ENCODE results near the gene GAB2. TPM values are rescaled to one million over a fixed set of nuclear protein-coding genes. Genes with fewer than 3 reads are reported as not detected.
A peak's percentile ranks its signal among the peaks of the same experiment; 100 is the strongest.

The GAB2 gene, protein sequence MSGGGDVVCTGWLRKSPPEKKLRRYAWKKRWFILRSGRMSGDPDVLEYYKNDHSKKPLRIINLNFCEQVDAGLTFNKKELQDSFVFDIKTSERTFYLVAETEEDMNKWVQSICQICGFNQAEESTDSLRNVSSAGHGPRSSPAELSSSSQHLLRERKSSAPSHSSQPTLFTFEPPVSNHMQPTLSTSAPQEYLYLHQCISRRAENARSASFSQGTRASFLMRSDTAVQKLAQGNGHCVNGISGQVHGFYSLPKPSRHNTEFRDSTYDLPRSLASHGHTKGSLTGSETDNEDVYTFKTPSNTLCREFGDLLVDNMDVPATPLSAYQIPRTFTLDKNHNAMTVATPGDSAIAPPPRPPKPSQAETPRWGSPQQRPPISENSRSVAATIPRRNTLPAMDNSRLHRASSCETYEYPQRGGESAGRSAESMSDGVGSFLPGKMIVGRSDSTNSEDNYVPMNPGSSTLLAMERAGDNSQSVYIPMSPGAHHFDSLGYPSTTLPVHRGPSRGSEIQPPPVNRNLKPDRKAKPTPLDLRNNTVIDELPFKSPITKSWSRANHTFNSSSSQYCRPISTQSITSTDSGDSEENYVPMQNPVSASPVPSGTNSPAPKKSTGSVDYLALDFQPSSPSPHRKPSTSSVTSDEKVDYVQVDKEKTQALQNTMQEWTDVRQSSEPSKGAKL
- total RNA-seq (2012; rRNA removed), result 5.6 and 5.9 TPM in 2 replicates
- 3.2 and 3.3 TPM in 2 replicates for polyA plus RNA-seq (2012; rRNA removed)
- polyA plus RNA-seq (2012; cell fraction: cytosol; rRNA removed), result 2.8 and 3.4 TPM in 2 replicates
- 4.3 and 7.5 TPM in 2 replicates for polyA plus RNA-seq (2012; cell fraction: nucleus; rRNA removed; ENCODE audit: low replicate concordance)
- percentile 77 among the genes with signal in this experiment for Bru-seq, nascent RNA
- BruChase-seq, experiment 1, labeled RNA remaining after a 6-hour chase, result percentile 73 among the genes with signal in this experiment
- BruChase-seq, experiment 2, labeled RNA remaining after a 2-hour chase, result percentile 73 among the genes with signal in this experiment
- long read RNA-seq, partial matches to known transcripts, result 0 of 4 reads
- long read RNA-seq, other reads (novel, unspliced or antisense), result 4 of 4 reads

DNA sequence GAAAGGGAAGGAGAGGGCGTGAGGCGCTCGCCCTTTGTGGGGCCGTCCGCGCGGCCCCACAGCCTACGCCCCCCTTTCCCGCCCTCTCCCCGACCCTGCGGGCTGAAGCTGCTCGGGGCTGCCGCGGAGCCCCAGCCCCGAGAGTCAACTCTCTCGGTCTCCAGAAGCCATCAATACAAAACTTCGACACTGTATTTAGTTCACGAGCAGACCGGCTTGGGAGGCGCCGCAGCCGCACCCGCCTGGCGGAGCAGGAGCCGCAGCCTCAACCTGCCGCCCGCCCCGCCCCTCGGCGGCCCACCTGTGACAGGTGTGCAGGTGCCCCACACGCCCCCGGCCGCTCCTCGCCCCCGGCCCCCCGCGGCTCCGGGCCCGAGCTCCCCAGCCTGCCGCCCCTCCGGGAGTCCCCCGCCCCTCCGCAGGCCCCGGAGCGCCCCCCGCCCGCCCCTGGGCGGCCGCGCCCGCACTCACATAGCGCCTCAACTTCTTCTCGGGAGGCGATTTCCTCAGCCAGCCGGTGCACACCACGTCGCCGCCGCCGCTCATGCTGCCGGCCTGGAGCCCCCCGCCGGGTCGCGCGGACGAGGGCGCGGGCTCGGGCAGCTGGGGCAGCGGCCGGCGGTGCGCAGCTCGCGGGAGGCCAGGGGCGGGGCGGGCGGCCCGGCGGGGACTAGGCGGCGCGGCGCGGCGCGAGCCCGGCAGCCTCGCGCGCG lies at the start of gene GAB2:
GAB2 (minus strand) TSS at position 646 of the 713 bp plus-strand sequence; CDS start at position 546, 100 bp downstream.
- Histone ChIP-seq H4K8ac (ENCODE audit: low read depth in 2 of 2, low read length in 2 of 2) (peak within 1 kb of the TSS; percentile 80 to 83; a peak in 3 of 4 replicates), H3K4me2 (ENCODE audit: low read depth, low read length) (peak within 1 kb of the TSS; percentile 96), H3K23ac (ENCODE audit: low read depth, low read length) (peak within 1 kb of the TSS; percentile 86), H3K27ac (ENCODE audit: insufficient read depth, low read length) (peak within 1 kb of the TSS; percentile 84), H2BK120ac (ENCODE audit: low read depth, low read length) (peak within 1 kb of the TSS; percentile 61), H3K4me1 (ENCODE audit: control insufficient read depth, insufficient read depth, low read length) (peaks cover 19% of the 10 kb centered on the region), H2AFZ (replicated peaks; ENCODE audit: low read length, poor library complexity) (peak within 1 kb of the TSS; percentile 91), H4K91ac (ENCODE audit: insufficient read depth, low read depth, low read length) (peak within 1 kb of the TSS; percentile 77), H3K18ac (ENCODE audit: low read depth, low read length) (peak within 1 kb of the TSS; percentile 85), H3K4me3 (ENCODE audit: insufficient read depth, low read depth, low read length) (peak within 1 kb of the TSS; percentile 96), H3K36me3 (ENCODE audit: control insufficient read depth, insufficient read depth, low read length) (no peaks in the 10 kb centered on the region), H3K27me3 (ENCODE audit: control insufficient read depth, insufficient read depth, low read length) (no peaks in the 10 kb centered on the region), H3K14ac (replicated peaks; ENCODE audit: low read depth, low read length) (peak within 1 kb of the TSS; percentile 76), H2BK5ac (ENCODE audit: low read depth, low read length, poor library complexity, severe bottlenecking) (peak within 1 kb of the TSS; percentile 64), H2BK15ac (ENCODE audit: low read depth, low read length) (peak within 1 kb of the TSS; percentile 71; the same call in 2 of the 3 replicates), H4K20me1 (ENCODE audit: insufficient read depth, low read length) (peaks cover 5% of the 10 kb centered on the region), H2AK5ac (ENCODE audit: low read depth, low read length) (peak within 1 kb of the TSS; percentile 53), H2BK20ac (ENCODE audit: low read depth, low read length) (peak within 1 kb of the TSS; percentile 35; the same call in 1 of the 2 replicates), H4K5ac (ENCODE audit: low read depth, low read length) (peak within 1 kb of the TSS; percentile 79), H3K79me1 (ENCODE audit: low read depth in 1 of 2, low read length in 2 of 2) (peaks cover 6 to 33% of the 10 kb centered on the region in 2 experiments), H3K9me3 (ENCODE audit: control insufficient read depth, insufficient read depth, low read length) (no peaks in the 10 kb centered on the region), H2AK9ac (replicated peaks; ENCODE audit: low read depth, low read length, poor library complexity) (peak within 1 kb of the TSS; percentile 84), H3K4ac (ENCODE audit: low read depth, low read length) (peak within 1 kb of the TSS; percentile 85), H3K9ac (ENCODE audit: low read depth, low read length) (peak within 1 kb of the TSS; percentile 89), H3K56ac (ENCODE audit: extremely low read depth, insufficient read depth, low read length) (peak within 1 kb of the TSS; percentile 82), H3K9me1 (ENCODE audit: insufficient read depth, low read length) (peaks cover 11% of the 10 kb centered on the region)
- BruUV-seq (replicated peaks), result no TSS peak
- POLR2A ChIA-PET (ENCODE audit: unreplicated experiment), result no interaction called here
- intact Hi-C loops (cut with micrococcal nuclease), result loop anchor here (2.0 kb wide), 2 partner anchors 189 to 269 kb away; no protein-coding TSS in a partner anchor
- DNase-seq (no peak), ATAC-seq (ENCODE audit: low read depth) (peak; percentile 71; the same call in 1 of the 2 replicates)
- in situ Hi-C loops (cut with MboI; ENCODE audit: low sequenced_read_pairs), result loop anchor here (10.0 kb wide), 1 partner anchor 283 kb away; the partner anchor contains the start of gene ALG8
- 1% methylated on average over 34 of the region's 93 CpGs; no CpG with 5 or more reads in 1 of the 2 experiments for WGBS, 2 experiments (ENCODE audit: extremely low coverage in 2 of 2, insufficient read length in 1 of 2)
- dilution Hi-C loops (cut with HindIII; ENCODE audit: low sequenced_read_pairs, unreplicated experiment), result no loop called here
- no peak for TF ChIP-seq CHD1 (IDR thresholded peaks at IDR 0.05; ENCODE audit: low read depth, low read length)
- TF ChIP-seq RFX5 (IDR thresholded peaks at IDR 0.05; ENCODE audit: low read depth, low read length), result no peak
- no peak for TF ChIP-seq MAZ (IDR thresholded peaks at IDR 0.05; ENCODE audit: borderline replicate concordance, low read depth, low read length)
- TF ChIP-seq NFE2L2 (IDR thresholded peaks at IDR 0.05; ENCODE audit: low read depth, low read length), result no peak
- TF ChIP-seq CEBPB (IDR thresholded peaks at IDR 0.05; ENCODE audit: low read depth, low read length), result no peak
- TF ChIP-seq, protein P1, sequence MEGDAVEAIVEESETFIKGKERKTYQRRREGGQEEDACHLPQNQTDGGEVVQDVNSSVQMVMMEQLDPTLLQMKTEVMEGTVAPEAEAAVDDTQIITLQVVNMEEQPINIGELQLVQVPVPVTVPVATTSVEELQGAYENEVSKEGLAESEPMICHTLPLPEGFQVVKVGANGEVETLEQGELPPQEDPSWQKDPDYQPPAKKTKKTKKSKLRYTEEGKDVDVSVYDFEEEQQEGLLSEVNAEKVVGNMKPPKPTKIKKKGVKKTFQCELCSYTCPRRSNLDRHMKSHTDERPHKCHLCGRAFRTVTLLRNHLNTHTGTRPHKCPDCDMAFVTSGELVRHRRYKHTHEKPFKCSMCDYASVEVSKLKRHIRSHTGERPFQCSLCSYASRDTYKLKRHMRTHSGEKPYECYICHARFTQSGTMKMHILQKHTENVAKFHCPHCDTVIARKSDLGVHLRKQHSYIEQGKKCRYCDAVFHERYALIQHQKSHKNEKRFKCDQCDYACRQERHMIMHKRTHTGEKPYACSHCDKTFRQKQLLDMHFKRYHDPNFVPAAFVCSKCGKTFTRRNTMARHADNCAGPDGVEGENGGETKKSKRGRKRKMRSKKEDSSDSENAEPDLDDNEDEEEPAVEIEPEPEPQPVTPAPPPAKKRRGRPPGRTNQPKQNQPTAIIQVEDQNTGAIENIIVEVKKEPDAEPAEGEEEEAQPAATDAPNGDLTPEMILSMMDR (conservative IDR thresholded peaks at IDR 0.05; ENCODE audit: low read depth, low read length), result no peak
- no peak for TF ChIP-seq POLR2A (IDR thresholded peaks at IDR 0.05; ENCODE audit: low read depth, low read length)
- no peak for TF ChIP-seq BHLHE40 (IDR thresholded peaks at IDR 0.05; ENCODE audit: low read depth, low read length)
- CTCF ChIA-PET, result interaction anchor here (0.7 to 3.3 kb wide), 2 partner anchors 133 to 147 kb away, joined by 3 to 19 read pairs; no protein-coding TSS in a partner anchor

Measured in IMR-90 (cell line).